ENCODE data around the gene HCAR3.
"Not testable (repeated sequence)": the region's sequence is repeated elsewhere in the genome, so short reads cannot be mapped to it uniquely, and the experiment has no call there.

The HCAR3 gene

DNA sequence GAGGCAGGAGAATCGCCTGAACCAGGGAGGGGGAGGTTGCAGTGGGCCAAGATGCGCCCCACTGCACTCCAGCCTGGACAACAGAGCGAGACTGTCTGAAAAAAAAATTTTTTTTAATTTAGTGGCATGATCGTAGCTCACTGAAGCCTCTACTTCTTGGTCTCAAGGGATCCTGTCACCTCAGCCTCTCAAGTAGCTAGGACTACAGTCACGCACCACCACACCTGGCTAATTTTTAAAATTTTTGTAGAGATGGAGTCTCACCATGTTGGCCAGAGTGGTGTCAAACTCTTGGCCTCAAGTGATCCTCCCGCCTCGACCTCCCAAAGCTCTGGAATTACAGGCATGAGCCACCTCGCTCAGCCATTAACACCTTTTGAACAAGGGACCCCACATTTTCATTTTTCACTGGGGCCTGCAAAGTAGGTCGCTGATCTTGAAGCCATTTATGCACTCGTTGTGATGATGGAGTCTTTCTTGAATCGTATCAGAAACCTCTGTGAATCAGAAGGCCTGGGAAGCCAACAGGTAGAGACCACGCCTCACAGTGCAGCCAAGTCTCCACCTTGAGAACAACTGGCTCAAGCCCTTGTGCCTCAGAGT, 8.1 kb upstream of the HCAR3 start:
- in situ Hi-C loops (cut with MboI; ENCODE audit: low sequenced_read_pairs) = no loop called here

DNA sequence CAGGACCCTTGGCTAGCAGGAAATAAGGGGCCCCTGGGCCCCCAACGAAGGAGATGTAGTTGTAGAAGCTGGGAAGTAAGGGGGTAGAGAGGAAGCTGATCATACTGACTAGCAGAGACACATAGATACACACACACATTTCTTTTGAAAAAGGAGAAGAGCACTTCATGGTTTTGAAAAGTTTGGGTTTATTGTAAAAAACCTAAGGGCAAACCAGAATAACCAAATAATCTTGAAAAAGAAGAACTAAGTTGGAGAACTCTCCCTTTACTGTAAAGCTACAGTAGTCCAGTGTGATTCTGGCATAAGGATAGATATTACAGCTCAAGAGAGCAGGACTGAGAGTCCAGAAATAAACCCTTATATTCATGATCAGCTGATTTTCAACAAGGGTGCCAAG, 5.8 kb upstream of the HCAR3 start:
- in situ Hi-C loops (cut with MboI; ENCODE audit: low sequenced_read_pairs) = no loop called here

GRCh38 chr12:122721057-122721545, 4.5 kb upstream of the HCAR3 start:
- in situ Hi-C loops (cut with MboI; ENCODE audit: low sequenced_read_pairs) = no loop called here

- in situ Hi-C loops (cut with MboI; ENCODE audit: low sequenced_read_pairs) = not testable (repeated sequence)
These were observed 1.4 kb downstream of the HCAR3 start for GRCh38 chr12:122715211-122715610.

- in situ Hi-C loops (cut with MboI; ENCODE audit: low sequenced_read_pairs) = not testable (repeated sequence)
These were observed 3.0 kb downstream of the HCAR3 start for GRCh38 chr12:122713491-122714188.

DNA sequence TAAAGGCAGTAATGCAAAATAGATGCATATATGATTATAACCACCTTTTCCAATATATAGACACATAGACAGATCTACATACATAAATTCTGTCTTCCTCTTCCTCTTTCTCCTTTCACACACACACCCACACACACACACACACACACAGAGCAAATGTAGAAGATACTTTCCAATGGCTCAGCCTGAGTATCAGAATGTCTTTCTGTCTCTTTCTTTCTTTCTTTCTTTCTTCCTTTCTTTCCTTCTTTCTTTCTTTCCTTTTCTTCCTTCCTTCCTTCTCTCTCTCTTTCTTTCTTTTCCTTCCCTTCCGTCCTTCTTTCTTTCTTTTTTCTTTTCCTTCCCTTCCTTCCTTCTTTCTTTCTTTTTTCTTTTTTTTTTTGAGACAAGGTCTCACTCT, 5.3 kb downstream of the HCAR3 start:
- in situ Hi-C loops (cut with MboI; ENCODE audit: low sequenced_read_pairs) = not testable (repeated sequence)

- in situ Hi-C loops (cut with MboI; ENCODE audit: low sequenced_read_pairs) = not testable (repeated sequence)
These were observed 6.3 kb downstream of the HCAR3 start for GRCh38 chr12:122710341-122710740.

GRCh38 chr12:122709287-122709686, 7.3 kb downstream of the HCAR3 start:
- in situ Hi-C loops (cut with MboI; ENCODE audit: low sequenced_read_pairs) = not testable (repeated sequence)

DNA sequence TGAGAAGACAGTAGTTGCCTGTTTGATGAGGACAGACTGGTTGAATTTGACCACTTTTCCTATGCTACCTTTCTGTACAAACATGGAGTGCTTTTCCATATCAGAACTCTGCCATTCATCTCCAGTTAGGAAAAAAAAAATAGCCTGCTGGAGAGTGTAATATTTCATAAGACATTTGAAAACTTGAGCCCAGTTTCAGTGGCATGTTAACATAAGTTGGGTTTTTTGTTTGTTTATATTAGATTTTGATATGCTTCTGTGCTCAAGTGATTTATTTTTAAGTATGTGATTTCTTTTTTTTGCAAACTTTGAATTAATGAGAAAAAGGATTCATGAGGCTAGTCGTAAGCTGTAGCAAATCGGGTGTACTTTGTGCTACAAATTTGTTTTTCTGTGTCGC, 12.8 kb downstream of the HCAR3 start:
- in situ Hi-C loops (cut with MboI; ENCODE audit: low sequenced_read_pairs) = not testable (repeated sequence)

DNA sequence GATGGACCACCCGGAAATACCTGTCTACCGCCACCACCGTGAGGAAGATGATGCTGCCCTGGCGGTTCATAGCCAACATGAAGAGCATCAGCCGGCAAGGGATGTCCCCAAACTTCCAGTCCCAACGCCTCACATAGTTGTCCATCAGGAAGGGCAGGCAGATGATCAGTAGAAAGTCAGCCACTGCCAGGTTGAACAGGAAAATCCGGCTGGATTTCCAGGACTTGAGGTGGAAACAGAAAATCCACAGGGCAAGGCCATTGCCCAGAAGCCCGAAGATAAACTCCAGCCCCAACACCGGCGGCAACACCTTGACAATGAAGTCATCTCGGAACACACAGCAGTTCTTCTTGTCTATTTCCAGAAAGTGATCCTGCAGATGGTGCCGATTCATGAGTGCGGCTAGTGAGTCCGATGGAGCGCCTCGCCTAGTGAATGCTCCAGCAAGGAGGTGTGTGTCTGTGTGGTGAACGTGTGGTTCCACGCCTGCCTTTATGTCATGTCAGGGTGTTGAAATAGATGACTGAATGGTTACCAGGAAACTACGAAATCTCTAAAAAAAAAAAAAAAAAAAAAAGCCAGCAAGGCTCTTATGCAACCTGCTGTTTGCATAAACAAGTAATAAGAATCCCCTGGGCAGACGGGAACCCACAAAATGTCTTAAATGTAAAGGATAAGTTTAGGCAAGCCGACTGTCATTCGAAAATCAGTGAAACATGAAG, 13.6 kb downstream of the HCAR3 start, which contains the start of gene HCAR2:
Gene HCAR2, minus strand, starts transcription at position 468 of the 722 bp plus-strand sequence. Its CDS starts 74 bp downstream, at position 394.
- in situ Hi-C loops (cut with MboI; ENCODE audit: low sequenced_read_pairs) = not testable (repeated sequence)

GRCh38 chr12:122701481-122701880, 15.1 kb downstream of the HCAR3 start:
- in situ Hi-C loops (cut with MboI; ENCODE audit: low sequenced_read_pairs) = not testable (repeated sequence)

GRCh38 chr12:122700038-122700710, 16.4 kb downstream of the HCAR3 start:
- in situ Hi-C loops (cut with MboI; ENCODE audit: low sequenced_read_pairs) = not testable (repeated sequence)

DNA sequence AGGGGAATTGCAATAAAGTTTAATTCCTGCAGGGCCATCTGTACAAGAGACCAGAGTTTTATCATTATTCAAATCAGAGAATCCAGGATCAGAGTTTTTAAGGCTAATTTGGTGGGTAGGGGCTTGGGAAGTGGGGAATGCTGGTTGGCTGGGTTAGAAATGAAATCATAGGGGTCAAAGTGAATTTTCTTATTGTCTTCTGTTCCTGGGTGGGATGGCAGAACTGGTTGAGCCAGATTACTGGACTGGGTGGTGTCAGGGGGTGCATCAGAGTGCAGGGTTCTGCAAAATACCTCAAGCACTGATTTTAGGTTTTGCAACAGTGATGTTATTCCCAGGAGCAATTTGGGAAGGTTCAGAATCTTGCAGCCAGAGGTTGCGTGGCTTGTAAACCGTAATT, 19.7 kb downstream of the HCAR3 start:
- in situ Hi-C loops (cut with MboI; ENCODE audit: low sequenced_read_pairs) = not testable (repeated sequence)

- in situ Hi-C loops (cut with MboI; ENCODE audit: low sequenced_read_pairs) = no loop called here
These were observed 25.0 kb downstream of the HCAR3 start for GRCh38 chr12:122691566-122691965.

GRCh38 chr12:122688291-122688690, 28.3 kb downstream of the HCAR3 start:
- in situ Hi-C loops (cut with MboI; ENCODE audit: low sequenced_read_pairs) = no loop called here

- in situ Hi-C loops (cut with MboI; ENCODE audit: low sequenced_read_pairs) = no loop called here
These were observed 29.5 kb downstream of the HCAR3 start for GRCh38 chr12:122687086-122687485.

DNA sequence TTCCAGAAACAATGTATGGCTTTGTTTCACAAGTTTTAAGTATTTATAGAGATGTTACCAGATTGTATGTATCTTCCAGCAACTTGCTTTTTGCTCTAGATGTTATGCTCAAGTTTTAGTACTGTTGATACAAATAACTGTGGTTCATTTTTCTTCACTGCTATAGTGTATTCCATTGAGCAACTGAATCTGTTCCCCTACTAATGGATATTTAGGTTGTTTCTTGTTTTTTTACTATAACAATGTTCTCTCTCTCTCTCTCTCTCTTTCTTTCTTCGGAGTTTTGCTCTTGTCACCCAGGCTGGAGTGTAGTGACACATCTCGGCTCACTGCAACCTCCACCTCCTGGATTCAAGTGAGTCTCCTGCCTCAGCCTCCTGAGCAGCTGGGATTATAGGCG, 30.1 kb downstream of the HCAR3 start:
- in situ Hi-C loops (cut with MboI; ENCODE audit: low sequenced_read_pairs) = no loop called here

GRCh38 chr12:122684297-122684813, 32.3 kb downstream of the HCAR3 start:
- in situ Hi-C loops (cut with MboI; ENCODE audit: low sequenced_read_pairs) = no loop called here

DNA sequence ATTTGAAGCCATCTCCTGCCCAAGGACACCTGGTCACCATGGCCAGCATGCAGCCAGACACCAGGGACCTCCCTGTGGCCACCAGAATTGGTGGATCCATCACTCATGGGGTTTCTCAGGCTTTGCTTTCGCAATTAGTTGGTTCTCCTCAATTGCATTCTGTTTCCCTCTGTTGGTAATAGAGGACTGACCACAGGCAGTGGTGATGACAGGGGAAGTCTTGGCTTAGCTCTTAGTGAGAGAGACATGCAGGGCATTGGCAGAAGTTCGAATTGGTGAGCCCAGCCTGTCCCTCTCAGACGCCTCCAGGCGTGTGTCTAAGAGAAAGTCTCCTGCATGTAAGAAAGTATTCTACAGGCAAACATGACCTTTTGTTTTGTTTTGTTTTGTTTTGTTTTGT, 34.8 kb downstream of the HCAR3 start:
- in situ Hi-C loops (cut with MboI; ENCODE audit: low sequenced_read_pairs) = no loop called here

- in situ Hi-C loops (cut with MboI; ENCODE audit: low sequenced_read_pairs) = not testable (repeated sequence)
These were observed 35.6 kb downstream of the HCAR3 start for GRCh38 chr12:122680989-122681388.

GRCh38 chr12:122676781-122677180, 39.8 kb downstream of the HCAR3 start:
- in situ Hi-C loops (cut with MboI; ENCODE audit: low sequenced_read_pairs) = not testable (repeated sequence)
